Measurements from ENCODE around the gene DRICH1. TPM values are rescaled to one million over a fixed set of nuclear protein-coding genes. Genes with fewer than 3 reads are reported as not detected.

DRICH1 gene
- total and polyA plus RNA-seq, 2 of the 8 experiments (the other 6 are each of a cell fraction or from before 2014, with no cell fraction given): 0.21 to 0.28 TPM

- no peak for TF ChIP-seq USF2 (IDR thresholded peaks at IDR 0.05; ENCODE audit: low read length)
Measured at GRCh38 chr22:23606204-23607131, 25.7 kb downstream of the DRICH1 start (continued).

Measured in H1 (cell line).